ENCODE results near the gene HOXC12. TPM values are rescaled to one million over a fixed set of nuclear protein-coding genes. Genes with fewer than 3 reads are reported as not detected.
A peak's percentile ranks its signal among the peaks of the same experiment; 100 is the strongest.

HOXC12 gene
- total RNA-seq, 1 experiment from 2014 or later, result not detected

DNA sequence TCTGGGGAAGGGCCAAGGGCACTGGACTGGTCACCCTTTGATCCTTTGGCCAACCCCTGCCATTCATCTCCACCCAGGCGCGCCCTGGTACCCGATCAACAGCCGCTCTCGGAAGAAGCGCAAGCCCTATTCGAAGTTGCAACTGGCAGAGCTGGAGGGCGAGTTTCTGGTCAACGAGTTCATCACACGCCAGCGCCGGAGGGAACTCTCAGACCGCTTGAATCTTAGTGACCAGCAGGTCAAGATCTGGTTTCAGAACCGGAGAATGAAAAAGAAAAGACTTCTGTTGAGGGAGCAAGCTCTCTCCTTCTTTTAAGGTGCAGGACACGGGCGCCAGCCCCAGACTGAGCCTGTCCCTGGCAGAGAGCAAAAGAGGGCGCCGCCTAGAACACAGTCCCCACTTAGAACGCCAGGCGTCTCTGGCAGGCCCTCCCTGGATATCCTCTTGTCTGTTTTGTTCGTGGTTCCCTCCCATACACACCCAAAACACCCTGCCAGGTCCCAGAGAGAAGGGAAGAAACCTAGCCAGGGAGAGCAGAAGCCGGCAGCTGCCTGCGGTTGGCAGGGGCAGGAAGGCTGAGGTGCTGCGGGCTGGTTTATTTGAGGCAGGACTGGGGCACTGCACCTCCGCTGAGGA, 1.7 kb downstream of the HOXC12 start:
- DNase-seq (ENCODE audit: low read depth), result no peak

DNA sequence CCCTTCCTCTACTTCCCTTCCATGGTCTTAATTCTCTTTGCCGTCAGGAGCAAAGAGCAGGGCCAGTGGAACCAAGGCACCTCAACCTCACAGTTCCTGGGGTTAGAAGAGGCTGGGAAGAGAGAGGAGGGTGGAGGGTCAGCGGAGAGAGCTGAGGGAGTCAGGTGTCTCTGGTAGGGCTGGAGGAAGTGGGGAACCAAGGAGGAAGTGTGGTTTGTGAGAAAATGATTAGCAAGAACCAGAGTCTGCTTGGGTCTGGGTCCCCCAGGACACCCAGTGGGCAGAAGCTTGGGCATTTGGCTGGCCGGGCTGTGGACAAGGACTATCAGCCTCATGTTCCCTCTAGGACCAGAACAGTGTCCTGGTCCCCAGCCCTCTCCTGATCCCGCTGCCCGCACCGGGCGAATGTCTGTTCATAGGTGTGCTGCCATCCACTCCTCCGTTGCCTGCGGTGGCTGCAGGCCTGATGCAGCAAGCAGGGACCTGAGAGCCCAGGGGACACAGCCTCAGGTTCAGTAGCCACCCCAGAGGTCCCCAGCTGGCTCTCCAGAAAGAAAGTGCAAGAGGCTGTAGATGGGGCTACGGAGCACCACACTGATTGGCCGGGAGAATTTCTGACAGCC, 2.3 kb downstream of the HOXC12 start:
- DNase-seq (ENCODE audit: low read depth), result no peak

DNA sequence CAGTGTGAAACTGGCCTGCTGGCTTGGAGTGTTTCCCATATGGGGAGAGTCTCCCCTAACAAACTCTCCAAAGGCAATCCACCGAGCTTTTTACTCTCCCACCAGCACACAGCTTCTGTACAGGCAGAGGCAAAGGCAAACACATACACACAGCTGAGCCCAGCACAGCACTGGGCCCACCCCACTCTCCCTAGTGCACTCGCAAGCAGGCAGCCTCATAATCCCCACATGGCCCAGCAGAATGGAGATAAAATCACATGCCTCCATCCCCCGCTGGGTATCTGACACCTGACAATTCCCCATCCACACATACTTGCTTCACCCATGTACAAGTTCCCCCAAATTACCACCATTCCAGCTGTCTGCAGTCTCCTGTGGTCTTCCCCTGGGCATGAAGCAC, 3.4 kb downstream of the HOXC12 start:
- no peak for DNase-seq (ENCODE audit: low read depth)

DNA sequence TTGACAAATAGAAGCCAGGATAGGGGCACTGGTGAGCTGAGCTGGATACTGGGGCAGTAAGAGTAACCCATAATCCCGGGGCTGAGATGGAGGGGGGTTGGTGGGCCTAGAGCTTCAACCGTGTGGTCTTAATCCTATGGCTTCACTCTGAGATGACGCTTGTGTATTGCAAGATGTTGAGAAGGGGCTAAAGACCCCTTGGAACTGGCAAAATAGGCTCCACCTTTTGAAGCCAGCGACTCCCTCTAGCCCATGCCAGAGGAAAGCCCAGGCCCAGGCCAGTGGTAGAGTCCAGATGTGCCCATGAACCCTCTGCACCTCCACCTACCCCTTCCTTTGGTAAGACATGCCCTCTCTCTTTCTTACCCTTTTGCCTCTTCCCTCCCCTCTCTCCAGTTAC, 4.6 kb downstream of the HOXC12 start:
- no peak for DNase-seq (ENCODE audit: low read depth)

DNA sequence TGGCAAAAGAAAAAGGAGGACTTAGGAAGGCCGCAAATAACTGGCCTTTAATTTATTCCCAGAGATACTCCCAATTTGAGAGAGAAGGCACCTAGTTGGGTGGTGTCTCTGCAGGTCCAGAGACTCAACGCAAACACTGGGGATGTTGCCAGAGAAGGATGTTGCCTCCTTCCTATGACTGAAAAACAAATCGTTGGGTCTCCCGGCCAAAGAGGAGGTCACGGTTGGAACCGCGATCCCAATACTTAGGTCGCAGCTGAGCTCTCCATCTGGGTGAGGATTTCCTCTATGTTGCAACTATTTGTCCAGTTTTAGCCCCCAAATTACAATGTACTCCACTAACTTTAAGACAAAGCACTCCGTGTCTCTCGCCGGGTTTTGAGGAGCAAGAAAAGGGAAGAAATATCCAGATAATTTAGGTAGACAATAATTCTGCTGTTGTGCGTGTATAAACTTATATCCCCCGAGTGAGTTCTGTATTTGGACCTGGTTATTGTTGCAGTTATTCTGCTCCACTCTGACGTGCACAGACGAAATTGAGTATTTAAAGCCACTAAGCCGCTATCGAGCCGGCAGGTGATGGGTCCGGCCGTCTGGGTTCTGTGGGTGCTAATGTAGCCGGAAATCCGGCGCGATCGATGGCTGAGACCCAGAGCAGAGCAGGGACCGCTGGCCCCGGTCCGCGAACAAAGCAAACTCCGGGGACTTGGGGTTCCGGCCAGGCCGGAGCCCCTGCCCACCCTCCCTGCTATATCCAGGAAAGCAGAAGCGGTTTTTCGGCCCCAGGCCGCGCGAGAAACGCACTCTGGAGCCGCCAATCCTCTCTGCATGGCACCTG, 5.7 kb downstream of the HOXC12 start:
- DNase-seq (ENCODE audit: low read depth), result no peak

DNA sequence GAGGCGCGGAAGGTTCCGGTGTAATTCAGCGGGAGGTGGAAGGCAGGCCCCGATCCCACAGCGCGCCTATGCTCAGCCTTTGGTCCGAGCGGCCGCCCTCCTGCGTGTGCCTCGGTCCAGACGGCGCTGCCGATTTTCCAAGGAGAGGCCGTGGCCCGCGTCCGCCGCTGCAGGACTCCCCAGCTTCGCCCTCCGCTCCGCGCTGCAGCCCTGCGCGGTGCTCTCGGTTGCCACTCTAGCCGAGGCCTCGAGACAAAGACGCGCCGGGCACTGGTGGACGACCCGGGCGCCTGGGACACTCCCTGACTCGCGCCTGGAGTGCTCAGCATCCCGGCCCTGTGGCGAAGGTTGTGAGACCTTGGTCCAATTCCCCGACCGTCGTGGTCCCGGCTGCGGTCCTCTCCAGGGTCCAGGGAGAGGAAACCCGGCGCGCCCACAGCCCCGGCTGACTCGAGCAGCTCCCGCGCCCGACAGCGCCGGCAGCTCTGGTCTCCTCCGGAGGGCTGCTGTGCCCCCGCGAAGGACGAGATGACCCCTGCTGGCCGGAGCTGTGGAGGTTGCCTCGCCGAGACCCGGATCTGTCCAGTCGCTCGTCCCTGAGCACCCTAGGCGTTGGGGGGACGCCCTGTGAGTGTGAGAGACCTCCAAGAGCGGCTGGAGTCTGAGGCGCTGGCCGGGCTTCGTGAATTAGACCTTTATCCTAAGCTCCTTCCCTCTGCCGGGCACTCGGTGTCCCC, 6.5 kb downstream of the HOXC12 start:
- DNase-seq (ENCODE audit: low read depth), result peak; percentile 26

DNA sequence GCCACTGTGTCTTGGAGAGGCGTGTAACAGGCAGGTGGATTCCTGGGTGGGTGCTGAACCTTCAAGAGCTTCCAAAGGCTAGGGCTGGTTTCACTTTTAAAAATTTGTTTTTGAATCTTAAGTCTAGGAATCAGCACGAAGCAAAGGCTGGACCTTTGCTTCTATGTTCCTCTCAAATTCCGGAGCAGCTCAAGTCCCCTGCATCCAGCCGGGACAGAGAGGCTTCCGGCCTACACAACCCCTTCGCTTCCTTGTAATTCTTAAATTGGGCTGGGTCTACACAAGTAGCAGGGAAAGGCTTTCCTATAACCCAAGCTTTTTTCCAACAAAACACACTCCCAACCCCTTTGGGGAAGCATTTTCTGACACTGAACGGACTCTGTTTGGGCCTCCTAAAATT, 8.3 kb downstream of the HOXC12 start:
- DNase-seq (ENCODE audit: low read depth), result no peak

DNA sequence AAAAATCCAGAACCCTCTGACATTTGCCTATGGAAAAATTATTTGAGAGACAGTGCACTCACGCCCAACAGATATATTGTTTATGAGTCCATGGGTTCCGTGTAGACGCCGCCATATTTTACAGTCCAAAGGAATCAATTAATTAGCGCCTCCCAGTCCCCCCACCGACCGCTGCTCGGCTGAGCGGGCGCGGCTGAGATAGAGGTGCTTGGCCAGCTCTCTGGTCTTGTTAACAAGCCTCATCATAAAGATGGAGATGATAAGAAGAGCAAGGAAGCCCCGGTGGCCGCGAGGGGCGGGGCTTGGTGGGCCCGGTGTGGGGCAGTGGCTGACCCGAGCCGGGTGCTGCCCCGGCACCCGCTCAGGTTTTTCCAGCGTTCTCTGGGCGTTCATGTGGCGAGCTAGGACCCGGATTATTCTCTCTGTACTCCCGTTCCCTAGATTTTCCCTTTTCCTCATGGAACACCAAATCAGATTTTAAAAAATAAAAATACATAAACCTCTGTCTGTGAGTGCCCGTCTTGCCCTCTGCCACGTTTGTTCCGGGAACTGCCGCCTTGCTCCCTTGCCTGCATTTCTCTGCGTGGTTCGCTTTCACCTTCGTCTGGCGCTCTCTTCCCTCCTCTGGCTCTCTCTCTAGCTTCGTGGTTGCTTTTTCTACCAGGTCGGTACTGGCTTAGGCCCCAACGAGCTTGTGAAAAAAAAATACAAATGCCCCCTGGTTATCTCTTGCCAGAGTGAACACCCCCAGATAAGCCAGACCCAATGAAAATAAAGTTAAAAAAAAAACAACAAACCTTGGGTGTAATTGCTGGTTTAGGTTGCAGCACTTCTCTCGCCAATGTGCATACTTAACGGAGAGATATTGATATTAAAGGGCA, 9.0 kb downstream of the HOXC12 start:
- DNase-seq (ENCODE audit: low read depth), result no peak

DNA sequence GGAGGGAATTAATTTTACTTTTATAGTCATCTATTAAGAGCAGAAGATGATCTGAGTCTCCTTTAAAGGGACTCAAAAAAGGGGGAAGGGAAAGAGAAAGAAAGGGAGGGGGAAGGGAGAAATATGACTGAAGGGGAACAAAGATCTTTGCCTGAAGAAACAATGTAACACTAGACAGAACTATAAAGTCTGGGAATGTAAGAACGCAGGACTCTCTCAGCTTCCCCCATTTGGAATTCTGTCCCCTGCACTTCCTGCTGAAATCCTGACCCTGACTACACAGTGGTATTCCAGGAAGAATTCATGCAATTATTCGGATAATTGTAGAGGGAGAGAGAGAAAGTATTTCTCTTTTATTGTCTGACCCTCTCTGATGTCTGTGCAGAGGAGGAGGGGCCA, 9.6 kb downstream of the HOXC12 start:
- DNase-seq (ENCODE audit: low read depth), result no peak

DNA sequence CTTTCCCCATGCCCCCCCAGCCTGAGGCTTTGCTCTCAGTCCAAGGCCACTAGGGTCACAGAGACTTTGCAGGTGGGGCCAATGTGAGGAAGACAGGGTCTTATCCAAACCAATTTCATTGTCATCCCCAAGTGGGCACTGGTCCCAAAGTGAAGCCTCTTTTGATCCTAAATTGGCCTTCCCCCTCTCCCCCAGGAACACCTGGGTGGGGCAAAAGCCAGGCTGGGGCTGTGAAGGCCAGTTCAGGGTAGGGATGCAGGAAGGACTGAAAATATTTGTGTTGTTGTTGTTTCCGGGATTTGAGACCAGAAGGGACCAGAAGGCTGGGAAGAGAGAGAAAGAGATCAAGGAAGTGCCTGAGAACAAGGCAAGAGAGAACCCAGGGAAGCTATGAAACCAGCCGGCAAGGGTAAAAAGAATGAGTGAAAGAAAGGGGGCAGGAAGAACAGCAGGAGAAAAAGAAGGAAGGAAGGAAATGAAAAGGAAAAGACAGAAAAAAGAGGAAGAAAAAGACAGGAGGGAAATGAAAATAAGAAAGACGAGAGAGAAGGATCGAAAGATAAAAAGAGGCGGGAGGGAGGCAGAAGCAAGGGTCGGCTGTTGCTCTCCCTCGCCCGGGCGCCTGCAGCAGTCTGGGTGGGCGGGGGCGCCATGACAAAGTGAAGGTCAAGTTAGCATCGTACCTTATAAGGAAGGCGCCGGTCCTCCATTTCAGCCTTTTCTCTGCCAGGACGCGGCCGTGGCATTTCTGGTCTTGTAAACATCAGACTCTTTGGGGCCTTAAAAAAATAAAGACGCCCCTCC, 10.8 kb downstream of the HOXC12 start:
- no peak for DNase-seq (ENCODE audit: low read depth)

DNA sequence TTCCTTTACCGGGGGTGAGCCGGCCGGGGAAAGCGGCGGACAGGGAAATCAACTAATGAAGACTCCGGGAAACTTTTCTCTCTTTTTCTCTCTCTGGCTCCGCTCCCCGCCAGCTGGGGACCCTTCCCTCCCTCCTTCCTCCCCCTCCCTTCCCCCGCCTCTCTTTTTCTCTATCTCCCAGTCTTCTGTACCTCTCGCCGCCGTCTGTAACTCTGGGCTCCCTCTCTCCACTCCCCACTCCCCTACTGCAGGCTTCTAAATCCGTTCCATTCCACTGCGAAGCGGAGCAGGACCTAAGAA, 11.3 kb downstream of the HOXC12 start:
- DNase-seq (ENCODE audit: low read depth), result no peak

DNA sequence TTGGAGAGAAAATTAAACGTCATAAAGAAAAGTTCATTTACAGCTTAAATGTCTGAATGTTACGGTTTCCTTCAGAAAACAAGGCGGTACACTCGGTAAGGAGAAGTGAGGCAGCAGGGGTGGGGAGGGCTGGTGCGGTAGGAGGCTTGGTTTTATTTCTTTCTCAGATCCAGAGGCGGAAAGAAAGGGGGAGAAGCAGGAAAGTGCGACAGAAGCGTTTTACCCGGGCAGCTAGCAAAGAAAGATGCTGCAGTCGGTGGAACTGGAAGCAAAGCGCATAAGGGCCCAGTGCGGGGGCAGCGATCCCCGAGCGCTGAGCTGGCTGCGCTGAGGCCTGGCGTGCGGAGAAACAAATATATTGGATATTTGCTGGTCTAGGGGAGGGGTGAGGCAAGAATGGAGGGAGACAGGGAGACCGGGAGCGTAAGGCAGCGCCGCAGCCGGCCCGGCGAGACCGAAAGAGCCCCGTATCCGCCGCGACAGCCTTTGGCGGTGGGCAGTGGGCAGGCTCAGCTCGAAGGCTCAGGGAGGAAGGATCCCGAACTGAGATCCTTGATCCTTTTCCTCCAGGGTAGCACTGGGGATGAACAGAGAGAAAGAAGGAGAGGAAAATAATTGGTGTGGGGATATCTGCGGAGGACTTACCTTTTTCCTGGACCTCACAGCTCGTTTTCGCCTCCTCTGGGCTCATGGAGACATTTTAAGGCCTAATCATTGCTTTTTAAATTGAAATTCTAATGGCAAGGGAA, 11.9 kb downstream of the HOXC12 start:
- no peak for DNase-seq (ENCODE audit: low read depth)

DNA sequence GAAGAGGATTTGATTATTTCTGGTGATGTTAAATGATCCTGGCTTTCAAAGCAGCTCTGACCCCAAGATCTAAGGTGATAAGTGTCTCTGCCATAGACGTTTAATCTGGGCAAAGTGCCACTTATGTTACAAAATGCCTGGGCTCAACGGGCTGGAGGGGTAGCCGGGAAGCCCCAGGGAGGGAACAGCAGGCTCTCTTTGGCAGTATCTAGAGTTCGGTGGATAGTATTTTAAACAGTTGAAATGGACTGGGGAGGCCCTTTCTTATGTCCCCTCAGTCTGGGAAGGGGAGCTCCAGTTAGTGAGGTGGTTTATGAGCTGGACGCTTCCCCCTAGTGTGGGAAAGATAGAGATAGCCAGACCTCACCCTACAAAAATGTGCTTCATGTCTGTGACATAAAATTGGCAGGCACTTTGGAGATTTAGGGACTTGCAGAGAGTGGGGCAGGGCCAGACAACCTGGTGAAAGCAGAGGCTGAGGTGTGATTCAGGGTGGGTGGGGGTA, 12.8 kb downstream of the HOXC12 start:
- DNase-seq (ENCODE audit: low read depth), result no peak

DNA sequence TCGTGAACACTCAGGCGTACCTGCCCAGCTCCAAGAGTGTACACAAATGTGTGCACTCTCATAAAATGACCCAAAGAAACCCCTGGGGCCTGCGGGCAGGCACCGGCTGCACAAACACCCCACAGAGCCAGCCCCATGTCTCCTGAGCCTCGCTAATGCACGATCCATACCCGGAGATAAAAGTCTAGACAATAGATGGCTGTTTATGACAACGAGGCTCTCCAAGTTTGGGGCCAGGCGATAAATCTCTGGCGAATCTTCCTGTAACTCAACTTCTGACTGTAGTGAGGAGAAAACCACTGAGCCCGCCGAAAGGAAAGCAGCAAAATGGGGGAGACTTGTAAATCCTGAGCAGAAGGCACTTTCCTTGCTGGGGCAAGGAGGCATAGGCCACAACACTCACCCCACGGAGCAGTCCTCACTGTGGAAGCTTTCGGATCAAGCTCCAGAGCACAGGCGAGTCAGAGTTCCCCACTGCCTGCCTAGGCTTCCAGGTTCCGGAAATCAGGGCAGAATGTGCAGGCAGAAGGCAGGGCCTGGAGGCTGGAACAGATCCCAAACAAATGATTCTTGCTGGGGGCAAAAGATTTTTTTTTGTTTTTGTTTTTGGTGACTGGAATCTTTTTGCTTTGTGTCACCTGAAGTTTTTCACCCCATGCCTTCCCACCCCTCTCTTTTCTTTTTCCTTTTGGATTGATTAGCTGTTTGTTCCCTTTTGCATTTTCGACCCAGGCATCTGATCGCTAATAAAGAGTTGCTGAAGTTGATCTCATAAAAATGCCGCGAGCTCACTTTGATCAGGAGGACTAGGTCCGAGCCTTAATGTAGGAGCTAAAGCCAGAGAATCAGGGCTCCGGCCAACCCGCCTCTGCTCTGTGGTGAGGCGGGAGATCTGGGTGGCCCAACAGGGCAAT, 13.8 kb downstream of the HOXC12 start:
- peak; percentile 11 for DNase-seq (ENCODE audit: low read depth)

DNA sequence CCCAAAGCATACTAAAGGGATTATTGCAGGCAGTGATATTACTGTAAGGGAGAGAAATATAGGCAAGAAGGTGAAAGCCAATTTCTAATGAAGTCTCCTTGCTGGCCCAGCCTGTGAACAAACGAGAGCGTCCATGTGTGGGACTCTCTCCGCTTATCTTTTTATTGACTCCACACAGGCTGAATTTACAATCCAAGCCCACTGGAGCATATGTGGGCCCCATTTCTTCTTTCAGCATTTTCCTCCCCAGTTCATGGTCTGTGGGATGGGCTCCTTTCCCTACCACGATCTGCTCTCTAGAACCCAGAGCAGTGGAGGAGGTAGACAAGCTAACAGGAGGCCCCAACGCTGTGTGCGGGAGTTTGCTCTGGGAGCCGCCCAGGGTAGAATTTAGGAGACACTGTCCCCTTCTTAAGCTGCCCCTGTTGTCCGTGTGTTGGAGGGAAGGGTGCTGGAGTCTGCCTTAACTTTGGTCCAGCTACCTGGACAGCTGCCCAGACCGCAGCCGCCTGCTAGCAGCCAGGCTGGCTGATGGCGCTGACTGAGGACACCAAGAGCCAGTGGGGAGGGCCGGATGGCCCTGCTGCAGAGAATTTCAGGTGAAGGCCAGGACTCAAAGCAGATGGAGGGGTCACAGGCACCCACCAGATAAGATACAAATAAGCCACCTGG, 15.0 kb downstream of the HOXC12 start:
- no peak for DNase-seq (ENCODE audit: low read depth)

DNA sequence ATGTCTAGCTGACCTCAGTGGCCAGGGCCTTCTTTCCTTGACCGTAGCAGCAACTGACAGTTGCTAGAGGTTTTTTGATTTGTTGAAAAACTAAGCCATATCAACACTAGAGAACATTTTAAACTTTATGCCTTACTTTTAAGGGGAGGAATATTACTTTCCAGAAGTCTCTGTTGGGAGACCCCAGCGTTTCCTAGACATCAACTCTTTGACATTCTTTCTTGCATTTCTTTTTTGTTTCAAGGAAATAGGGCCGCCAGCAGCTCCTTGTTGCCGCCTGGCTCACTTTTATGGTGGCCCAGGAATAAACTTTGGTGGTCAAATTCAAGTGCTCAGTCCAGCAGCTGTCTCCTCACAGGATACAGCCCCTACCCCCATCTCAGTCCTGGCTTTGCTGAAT, 15.7 kb downstream of the HOXC12 start:
- no peak for DNase-seq (ENCODE audit: low read depth)

DNA sequence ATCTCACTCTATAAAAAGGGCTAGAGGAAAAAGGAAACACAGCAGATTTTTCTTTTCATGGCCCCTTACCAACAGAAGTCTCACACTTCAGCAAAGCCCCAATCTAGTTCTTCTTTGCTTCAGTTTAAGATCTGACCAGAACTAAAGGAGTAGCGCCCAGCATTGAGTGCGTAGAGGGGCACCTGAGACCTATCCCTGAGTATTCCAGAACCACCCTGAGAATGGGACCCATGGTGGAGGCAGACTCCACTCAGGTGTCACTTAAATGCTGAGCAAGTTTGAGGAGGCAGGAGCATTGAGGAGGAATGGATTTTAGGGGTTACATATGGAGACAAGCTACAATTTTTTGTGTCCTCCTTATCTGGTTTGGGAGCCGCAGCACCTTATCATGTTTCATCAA, 16.4 kb downstream of the HOXC12 start:
- DNase-seq (ENCODE audit: low read depth), result no peak

DNA sequence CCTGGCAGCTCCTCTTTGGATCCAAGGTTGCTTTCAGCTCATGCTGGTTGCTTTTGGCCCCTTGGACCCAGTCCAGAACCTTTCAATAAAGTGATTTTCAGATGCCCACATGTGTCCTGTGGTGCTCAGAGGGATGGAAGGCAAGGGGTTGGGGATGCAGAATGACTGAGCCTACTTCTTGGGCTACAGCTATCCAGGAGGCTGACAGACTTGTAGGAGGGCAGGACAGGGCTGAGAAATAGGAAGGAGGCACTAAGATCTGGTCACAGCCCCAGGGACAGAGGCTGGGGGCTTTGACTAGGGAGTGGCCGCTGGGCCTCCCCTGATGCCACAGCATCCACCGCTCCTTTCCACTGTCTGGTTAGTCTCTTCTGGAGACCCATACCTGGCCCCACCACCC, 17.0 kb downstream of the HOXC12 start:
- no peak for DNase-seq (ENCODE audit: low read depth)

All from RPMI7951 (cell line).